Hematopoietic multipotent progenitor cell treated with erythropoietin and hydrocortisone succinate and interleukin-3 and kit ligand, for 15 days (in vitro differentiated cells): Measurements from ENCODE around the gene KIF24.
A peak's percentile ranks its signal among the peaks of the same experiment; 100 is the strongest.
"Not testable (repeated sequence)": the region's sequence is repeated elsewhere in the genome, so short reads cannot be mapped to it uniquely, and the experiment has no call there.

Experiments
- DNase-seq: peaks from one replicate; pipeline ENCODE4 v3.0.0-alpha.2; 2015; ENCODE audit warnings: low spot score

KIF24 gene

GRCh38 chr9:34328987-34329832 lies at the start of gene KIF24, which contains the start of gene NUDT2:
Gene KIF24, minus strand, starts transcription at chr9:34329268. Its CDS starts 17,922 bp downstream, at chr9:34311346.
Gene NUDT2, plus strand, starts transcription at chr9:34329569. Its CDS starts 9,471 bp downstream, at chr9:34339040.
- peak; percentile 100 for DNase-seq

GRCh38 chr9:34378376-34379060 lies 49.5 kb upstream of the KIF24 start:
- DNase-seq: no peak

GRCh38 chr9:34377404-34377746 lies 48.3 kb upstream of the KIF24 start:
- no peak for DNase-seq

GRCh38 chr9:34376596-34377403 lies 47.7 kb upstream of the KIF24 start, which contains the start of gene MYORG:
Gene MYORG, minus strand, starts transcription at chr9:34376898. Its CDS starts 3,955 bp downstream, at chr9:34372943.
- peak; percentile 80 for DNase-seq

- DNase-seq: no peak
Measured at GRCh38 chr9:34375901-34376595, 47.0 kb upstream of the KIF24 start.

- no peak for DNase-seq
Measured at GRCh38 chr9:34374905-34375552, 46.0 kb upstream of the KIF24 start.

- DNase-seq: no peak
Measured at GRCh38 chr9:34374339-34374738, 45.3 kb upstream of the KIF24 start.

GRCh38 chr9:34373749-34374148 lies 44.7 kb upstream of the KIF24 start:
- DNase-seq: no peak

- DNase-seq: no peak
Measured at GRCh38 chr9:34372467-34373011, 43.5 kb upstream of the KIF24 start.

GRCh38 chr9:34371886-34372466 lies 42.9 kb upstream of the KIF24 start:
- DNase-seq: no peak

GRCh38 chr9:34370970-34371880 lies 42.2 kb upstream of the KIF24 start:
- DNase-seq: no peak

GRCh38 chr9:34370335-34370969 lies 41.4 kb upstream of the KIF24 start:
- DNase-seq: no peak

- no peak for DNase-seq
Measured at GRCh38 chr9:34369636-34370035, 40.6 kb upstream of the KIF24 start.

- DNase-seq: not testable (repeated sequence)
Measured at GRCh38 chr9:34368796-34369195, 39.7 kb upstream of the KIF24 start.

- DNase-seq: not testable (repeated sequence)
Measured at GRCh38 chr9:34367751-34368410, 38.8 kb upstream of the KIF24 start.

GRCh38 chr9:34366365-34366764 lies 37.3 kb upstream of the KIF24 start:
- DNase-seq: no peak

GRCh38 chr9:34365282-34365681 lies 36.2 kb upstream of the KIF24 start:
- DNase-seq: no peak

- no peak for DNase-seq
Measured at GRCh38 chr9:34363619-34364351, 34.7 kb upstream of the KIF24 start.
